ENCODE results near the gene KLC1.

DNA sequence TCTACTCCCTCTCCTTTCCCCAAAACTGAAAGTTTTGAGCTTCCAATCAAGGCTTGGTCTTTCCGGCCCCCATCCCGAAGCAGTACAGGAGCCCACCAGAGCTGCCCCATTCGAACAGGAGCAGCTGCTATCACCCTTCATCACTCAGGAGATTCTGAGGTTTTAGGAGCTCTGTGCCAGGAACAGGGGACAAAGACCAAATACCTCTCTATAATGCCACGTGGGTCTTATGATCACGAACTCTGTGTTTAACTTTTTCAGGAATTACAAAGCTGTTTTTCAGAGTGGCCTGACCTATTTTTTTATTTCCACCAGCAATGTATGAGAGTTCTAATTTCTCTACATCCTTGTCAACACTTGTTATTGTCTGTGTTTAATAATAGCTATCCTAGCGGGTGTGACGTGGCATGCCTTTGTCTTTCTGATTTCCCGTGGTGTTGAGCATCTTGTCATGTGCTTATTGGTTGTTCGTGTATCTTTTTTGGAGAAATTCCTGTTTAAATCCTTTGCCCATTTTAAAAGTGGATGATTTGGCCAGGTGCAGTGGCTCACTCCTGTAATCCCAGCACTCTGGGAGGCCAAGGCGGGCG is 44.6 kb upstream of the KLC1 start:
- TF ChIP-seq CTCF (IDR thresholded peaks at IDR 0.05) (no peak), POLR2A (IDR thresholded peaks at IDR 0.05) (no peak), POLR2AphosphoS5 (IDR thresholded peaks at IDR 0.05) (no peak)
